ENCODE results near the gene ZNF750.

DNA sequence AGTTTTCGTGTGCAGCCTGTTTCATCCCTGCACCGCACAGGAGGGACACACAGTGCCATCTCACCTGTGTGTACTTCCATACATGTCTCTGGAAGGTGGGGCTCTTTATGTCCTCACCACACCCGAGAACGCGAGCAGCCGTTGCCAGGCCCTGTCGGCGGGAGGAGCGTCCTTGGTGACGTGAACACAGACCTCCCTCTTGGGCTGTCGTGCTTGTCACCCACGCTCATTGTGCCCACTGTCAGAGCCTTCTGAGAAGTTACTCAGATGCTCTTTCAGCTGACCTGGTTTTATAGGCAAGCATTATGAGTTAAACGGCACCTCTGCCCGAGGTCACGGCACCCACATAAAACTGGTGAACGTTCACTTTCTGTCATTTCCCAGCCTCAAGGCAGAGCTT lies 40.2 kb downstream of the ZNF750 start:
- TF ChIP-seq, protein P1, sequence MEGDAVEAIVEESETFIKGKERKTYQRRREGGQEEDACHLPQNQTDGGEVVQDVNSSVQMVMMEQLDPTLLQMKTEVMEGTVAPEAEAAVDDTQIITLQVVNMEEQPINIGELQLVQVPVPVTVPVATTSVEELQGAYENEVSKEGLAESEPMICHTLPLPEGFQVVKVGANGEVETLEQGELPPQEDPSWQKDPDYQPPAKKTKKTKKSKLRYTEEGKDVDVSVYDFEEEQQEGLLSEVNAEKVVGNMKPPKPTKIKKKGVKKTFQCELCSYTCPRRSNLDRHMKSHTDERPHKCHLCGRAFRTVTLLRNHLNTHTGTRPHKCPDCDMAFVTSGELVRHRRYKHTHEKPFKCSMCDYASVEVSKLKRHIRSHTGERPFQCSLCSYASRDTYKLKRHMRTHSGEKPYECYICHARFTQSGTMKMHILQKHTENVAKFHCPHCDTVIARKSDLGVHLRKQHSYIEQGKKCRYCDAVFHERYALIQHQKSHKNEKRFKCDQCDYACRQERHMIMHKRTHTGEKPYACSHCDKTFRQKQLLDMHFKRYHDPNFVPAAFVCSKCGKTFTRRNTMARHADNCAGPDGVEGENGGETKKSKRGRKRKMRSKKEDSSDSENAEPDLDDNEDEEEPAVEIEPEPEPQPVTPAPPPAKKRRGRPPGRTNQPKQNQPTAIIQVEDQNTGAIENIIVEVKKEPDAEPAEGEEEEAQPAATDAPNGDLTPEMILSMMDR (IDR thresholded peaks at IDR 0.05; ENCODE audit: low read depth, low read length), result no peak
- TF ChIP-seq POLR2A (IDR thresholded peaks at IDR 0.05; ENCODE audit: extremely low read depth, insufficient read length), result no peak

Measured in NB4 (cell line).